Right lobe of liver (tissue), 6 donors: Measurements from ENCODE around the gene MACF1. TPM values are rescaled to one million over a fixed set of nuclear protein-coding genes. Genes with fewer than 3 reads are reported as not detected.
A peak's percentile ranks its signal among the peaks of the same experiment; 100 is the strongest.

Experiments
- ATAC-seq, 4 donors: fragments of 200-7000 bp; cut with Tn5 transposase; one replicate each; pipeline ENCODE4 v1.9.1; 2020; ENCODE audit warnings: mild to moderate bottlenecking in 4 of 4, moderate library complexity in 4 of 4
- DNase-seq, 3 donors: peaks; one replicate each; pipeline ENCODE4 v3.0.0-alpha.2; 2020
- H3K27ac ChIP-seq, 3 donors: fragments of 200-600 bp; one replicate each; pipeline ENCODE4 v1.8.0; 2022
- H3K27me3 ChIP-seq, 2 donors: fragments of 200-600 bp; one replicate each; pipeline ENCODE4 v1.8.0; 2022
- H3K36me3 ChIP-seq, 4 donors: fragments of 200-600 bp; sonication (generic) in 1 of 4; one replicate each; pipeline versions ENCODE4 v1.5.1 to v1.8.0; 2017 to 2022; ENCODE audit warnings: control low read depth in 1 of 4
- H3K4me1 ChIP-seq, 4 donors: fragments of 200-600 bp; sonication (generic) in 1 of 4; one replicate each; pipeline versions ENCODE4 v1.5.1 to v1.8.0; 2017 to 2022; ENCODE audit warnings: control low read depth in 1 of 4
- H3K4me3 ChIP-seq, 3 donors: fragments of 200-600 bp; one replicate each; pipeline ENCODE4 v1.8.0; 2022
- H3K9me3 ChIP-seq, 4 donors: fragments of 200-600 bp; sonication (generic) in 1 of 4; one replicate each; pipeline versions ENCODE4 v1.5.1 to v1.8.0; 2017 to 2022; ENCODE audit warnings: control low read depth in 1 of 4
- CTCF ChIP-seq, 4 donors: fragments of 200-600 bp in 3 of 4; fragments of 450-650 bp in 1 of 4; IDR thresholded peaks; one replicate each; pipeline versions ENCODE4 v1.5.1 to v1.8.0; 2016 to 2022; ENCODE audit warnings: antibody characterized with exemption in 4 of 4, mild to moderate bottlenecking in 2 of 4
- POLR2A ChIP-seq: fragments of 450-650 bp; IDR thresholded peaks from one replicate; pipeline ENCODE4 v1.6.1; 2017; ENCODE audit warnings: antibody characterized with exemption, mild to moderate bottlenecking
- WGBS: methylation state at CpG from one replicate; pipeline ENCODE4 v1.1.6; 2018; ENCODE audit warnings: low coverage, low lambda C conversion rate; ENCODE audit not compliant: insufficient coverage; ENCODE audit errors: missing lambda C conversion rate; 5-methylcytosine and 5-hydroxymethylcytosine counted together
- intact Hi-C, 2 donors: fragments of 100-400 bp; cut with DNase I; formaldehyde crosslinking; loops; one replicate each; pipeline versions ENCODE4 v1.11.2 to v1.14.1; 2022
- total RNA-seq, 6 experiments: library from RNA; depleted of rRNA in 2 of 6; stranded (reverse); fragments of >200 nt in 2 of 6; fragmentation: NEBNext Ultra II Directional in 3 of 6; extraction: Animal tissue kit (Norgen Biotek cat#: 25700) in 3 of 6; gene quantifications; one replicate each; pipeline versions ENCODE4 v1.1.0 to v1.2.4, GENCODE V29; 2016 to 2023
- donor health status: DM: no; HTN: yes; CAD: no.
- donor health status: DM: no; HTN: no; CAD: no.
- donor health status: DM: no; HTN: no; CAD: no.
- donor health status: DM: no; HTN: yes; CAD: no.
- donor health status: DM: no; HTN: yes; CAD: no.

MACF1 gene
- total RNA-seq, 6 experiments from 2014 or later, result 78.4 to 141 (median 100) TPM

- no peak overlapping the region for H3K27ac ChIP-seq
- no peaks in the 10 kb centered on the region for H3K4me1 ChIP-seq
- H3K27me3 ChIP-seq, result no peaks in the 10 kb centered on the region
- 88% methylated on average over 4 of the region's 4 CpGs for WGBS
- no peak for TF ChIP-seq POLR2A
- TF ChIP-seq CTCF (IDR thresholded peaks at IDR 0.05), result no peak
- no peak overlapping the region for H3K4me3 ChIP-seq
- intact Hi-C loops, result no loop called here
- no peak for ATAC-seq
- DNase-seq, result no peak
- peaks cover 0 to 8% (median 0%) of the 10 kb centered on the region in 4 donors for H3K36me3 ChIP-seq
- H3K9me3 ChIP-seq, result no peaks in the 10 kb centered on the region
Observed at GRCh38 chr1:39236971-39237370, 32.5 kb downstream of the MACF1 start.

GRCh38 chr1:39238476-39238875 is 34.0 kb downstream of the MACF1 start:
- H3K9me3 ChIP-seq, result no peaks in the 10 kb centered on the region
- DNase-seq (no peak), ATAC-seq (peak; percentile 28 to 67 (median 53))
- no peaks in the 10 kb centered on the region for H3K27me3 ChIP-seq
- H3K27ac ChIP-seq, result no peak overlapping the region
- intact Hi-C loops, result no loop called here
- no peaks in the 10 kb centered on the region for H3K36me3 ChIP-seq
- H3K4me3 ChIP-seq, result no peak overlapping the region
- WGBS, result 50% methylated on average over 1 of the region's 1 CpG
- TF ChIP-seq CTCF (IDR thresholded peaks at IDR 0.05), result no peak
- H3K4me1 ChIP-seq, result no peaks in the 10 kb centered on the region

- intact Hi-C loops, result no loop called here
- TF ChIP-seq CTCF (IDR thresholded peaks at IDR 0.05) (no peak), POLR2A (no peak)
- no peaks in the 10 kb centered on the region for H3K27me3 ChIP-seq
- WGBS, result 54% methylated on average over 3 of the region's 3 CpGs
- no peaks in the 10 kb centered on the region for H3K4me1 ChIP-seq
- ATAC-seq, result no peak
- DNase-seq, result no peak
- no peak overlapping the region for H3K4me3 ChIP-seq
- H3K9me3 ChIP-seq, result no peaks in the 10 kb centered on the region
- no peak overlapping the region for H3K27ac ChIP-seq
- H3K36me3 ChIP-seq, result no peaks in the 10 kb centered on the region
Observed at GRCh38 chr1:39239968-39240367, 35.5 kb downstream of the MACF1 start.

- no peaks in the 10 kb centered on the region for H3K27me3 ChIP-seq
- no peak overlapping the region for H3K4me3 ChIP-seq
- DNase-seq, result no peak
- intact Hi-C loops, result no loop called here
- no peaks in the 10 kb centered on the region for H3K9me3 ChIP-seq
- H3K36me3 ChIP-seq, result no peaks in the 10 kb centered on the region
- no peaks in the 10 kb centered on the region for H3K4me1 ChIP-seq
- ATAC-seq, result no peak
- WGBS, result 77% methylated on average over 2 of the region's 2 CpGs
- no peak for TF ChIP-seq POLR2A
- no peak for TF ChIP-seq CTCF (IDR thresholded peaks at IDR 0.05)
- no peak overlapping the region for H3K27ac ChIP-seq
Observed at GRCh38 chr1:39243302-39243701, 38.8 kb downstream of the MACF1 start.
